Measurements from ENCODE around the gene HES7. TPM values are rescaled to one million over a fixed set of nuclear protein-coding genes. Genes with fewer than 3 reads are reported as not detected.

The HES7 gene
- total and polyA plus RNA-seq, 9 of the 15 experiments (the other 6 are each of a cell fraction or from before 2014, with no cell fraction given): 0.03 to 1.7 (median 0.14) TPM; not detected in 1

DNA sequence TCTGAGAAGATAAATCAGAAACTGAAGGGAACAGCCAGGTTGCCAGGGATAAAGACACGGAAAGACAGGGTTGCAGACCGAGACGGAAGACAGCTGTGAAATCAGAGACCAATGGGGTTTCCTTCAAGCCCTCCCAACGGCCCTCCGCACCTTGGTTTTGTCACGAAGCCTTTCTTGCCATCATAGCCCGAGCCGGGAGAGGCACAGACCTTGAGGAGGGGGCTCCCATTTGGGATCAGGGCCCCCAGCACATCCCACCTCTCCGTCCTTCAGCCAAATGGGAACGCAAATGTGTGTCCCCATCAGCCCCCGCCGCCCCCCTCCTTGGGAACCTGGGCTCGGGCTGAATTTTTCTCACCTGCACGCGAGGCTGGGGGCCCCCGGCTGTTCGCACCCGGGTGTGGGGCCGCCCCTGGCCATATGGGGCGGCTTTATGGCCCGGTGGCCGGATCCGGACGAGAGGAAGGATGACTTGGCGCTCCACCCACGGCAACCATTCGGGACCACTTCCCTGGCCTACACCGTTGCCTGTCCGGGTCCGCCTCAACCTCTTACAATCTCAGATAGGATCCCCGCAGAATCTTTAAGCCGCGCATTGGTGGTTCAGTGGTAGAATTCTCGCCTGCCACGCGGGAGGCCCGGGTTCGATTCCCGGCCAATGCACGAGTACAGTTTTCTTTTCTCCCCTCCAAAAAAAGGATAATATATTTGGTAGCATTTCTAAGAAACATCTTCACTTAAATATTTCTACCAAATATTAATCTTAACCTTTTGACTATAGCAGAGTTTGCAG lies 1.4 kb upstream of the HES7 start (continued):
- TF ChIP-seq, protein P1, sequence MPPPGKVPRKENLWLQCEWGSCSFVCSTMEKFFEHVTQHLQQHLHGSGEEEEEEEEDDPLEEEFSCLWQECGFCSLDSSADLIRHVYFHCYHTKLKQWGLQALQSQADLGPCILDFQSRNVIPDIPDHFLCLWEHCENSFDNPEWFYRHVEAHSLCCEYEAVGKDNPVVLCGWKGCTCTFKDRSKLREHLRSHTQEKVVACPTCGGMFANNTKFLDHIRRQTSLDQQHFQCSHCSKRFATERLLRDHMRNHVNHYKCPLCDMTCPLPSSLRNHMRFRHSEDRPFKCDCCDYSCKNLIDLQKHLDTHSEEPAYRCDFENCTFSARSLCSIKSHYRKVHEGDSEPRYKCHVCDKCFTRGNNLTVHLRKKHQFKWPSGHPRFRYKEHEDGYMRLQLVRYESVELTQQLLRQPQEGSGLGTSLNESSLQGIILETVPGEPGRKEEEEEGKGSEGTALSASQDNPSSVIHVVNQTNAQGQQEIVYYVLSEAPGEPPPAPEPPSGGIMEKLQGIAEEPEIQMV (tag; conservative IDR thresholded peaks at IDR 0.05; ENCODE audit: low read depth): peak; percentile 68; the same call in 1 of the 2 replicates
- TF ChIP-seq FOXP1 (CRISPR knock-in tag; IDR thresholded peaks at IDR 0.05) (no peak), ZC3H11A (IDR thresholded peaks at IDR 0.05; ENCODE audit: low read depth, low read length) (no peak), ATF1 (CRISPR knock-in tag; IDR thresholded peaks at IDR 0.05) (no peak), ATF1 (tag; IDR thresholded peaks at IDR 0.05) (0 out of 2 replicates have a peak, but pooled peaks have one; percentile 15), SP1 (CRISPR knock-in tag; IDR thresholded peaks at IDR 0.05) (no peak), NRF1 (conservative IDR thresholded peaks at IDR 0.05 in 1 of 2, IDR thresholded peaks at IDR 0.05 in 1 of 2) (no peak), HEY1 (CRISPR knock-in tag; IDR thresholded peaks at IDR 0.05; ENCODE audit: borderline replicate concordance) (no peak), GABPB1 (CRISPR knock-in tag; IDR thresholded peaks at IDR 0.05) (no peak), TBL1XR1 (IDR thresholded peaks at IDR 0.05; ENCODE audit: low read length in 2 of 2) (peak in 1 of 2 experiments; percentile 82; a peak in 2 of 4 replicates), GTF2E2 (tag; IDR thresholded peaks at IDR 0.05) (no peak), RBFOX2 (IDR thresholded peaks at IDR 0.05; ENCODE audit: low read depth, low read length) (peak; percentile 57), SIN3A (IDR thresholded peaks at IDR 0.05; ENCODE audit: borderline replicate concordance in 2 of 2, control insufficient read depth in 1 of 2, low read depth in 2 of 2, low read length in 2 of 2) (peak in 1 of 2 experiments; percentile 39; a peak in 1 of 4 replicates), POLR2B (IDR thresholded peaks at IDR 0.05; ENCODE audit: low read depth, partially characterized antibody) (no peak), BRD9 (IDR thresholded peaks at IDR 0.05; ENCODE audit: low read depth, partially characterized antibody) (peak; percentile 50)
- TF ChIP-seq, protein P2, sequence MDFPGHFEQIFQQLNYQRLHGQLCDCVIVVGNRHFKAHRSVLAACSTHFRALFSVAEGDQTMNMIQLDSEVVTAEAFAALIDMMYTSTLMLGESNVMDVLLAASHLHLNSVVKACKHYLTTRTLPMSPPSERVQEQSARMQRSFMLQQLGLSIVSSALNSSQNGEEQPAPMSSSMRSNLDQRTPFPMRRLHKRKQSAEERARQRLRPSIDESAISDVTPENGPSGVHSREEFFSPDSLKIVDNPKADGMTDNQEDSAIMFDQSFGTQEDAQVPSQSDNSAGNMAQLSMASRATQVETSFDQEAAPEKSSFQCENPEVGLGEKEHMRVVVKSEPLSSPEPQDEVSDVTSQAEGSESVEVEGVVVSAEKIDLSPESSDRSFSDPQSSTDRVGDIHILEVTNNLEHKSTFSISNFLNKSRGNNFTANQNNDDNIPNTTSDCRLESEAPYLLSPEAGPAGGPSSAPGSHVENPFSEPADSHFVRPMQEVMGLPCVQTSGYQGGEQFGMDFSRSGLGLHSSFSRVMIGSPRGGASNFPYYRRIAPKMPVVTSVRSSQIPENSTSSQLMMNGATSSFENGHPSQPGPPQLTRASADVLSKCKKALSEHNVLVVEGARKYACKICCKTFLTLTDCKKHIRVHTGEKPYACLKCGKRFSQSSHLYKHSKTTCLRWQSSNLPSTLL (IDR thresholded peaks at IDR 0.05): peak; percentile 63; the same call in 1 of the 2 replicates
- TF ChIP-seq, protein P3, sequence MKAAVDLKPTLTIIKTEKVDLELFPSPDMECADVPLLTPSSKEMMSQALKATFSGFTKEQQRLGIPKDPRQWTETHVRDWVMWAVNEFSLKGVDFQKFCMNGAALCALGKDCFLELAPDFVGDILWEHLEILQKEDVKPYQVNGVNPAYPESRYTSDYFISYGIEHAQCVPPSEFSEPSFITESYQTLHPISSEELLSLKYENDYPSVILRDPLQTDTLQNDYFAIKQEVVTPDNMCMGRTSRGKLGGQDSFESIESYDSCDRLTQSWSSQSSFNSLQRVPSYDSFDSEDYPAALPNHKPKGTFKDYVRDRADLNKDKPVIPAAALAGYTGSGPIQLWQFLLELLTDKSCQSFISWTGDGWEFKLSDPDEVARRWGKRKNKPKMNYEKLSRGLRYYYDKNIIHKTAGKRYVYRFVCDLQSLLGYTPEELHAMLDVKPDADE (conservative IDR thresholded peaks at IDR 0.05; ENCODE audit: control insufficient read depth, low read depth, low read length): 0 out of 2 replicates have a peak, but pooled peaks have one; percentile 57
- TF ChIP-seq, protein P4, sequence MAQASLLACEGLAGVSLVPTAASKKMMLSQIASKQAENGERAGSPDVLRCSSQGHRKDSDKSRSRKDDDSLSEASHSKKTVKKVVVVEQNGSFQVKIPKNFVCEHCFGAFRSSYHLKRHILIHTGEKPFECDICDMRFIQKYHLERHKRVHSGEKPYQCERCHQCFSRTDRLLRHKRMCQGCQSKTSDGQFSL (CRISPR knock-in tag; IDR thresholded peaks at IDR 0.05): no peak
- TF ChIP-seq, protein P4 (tag; IDR thresholded peaks at IDR 0.05): no peak
- TF ChIP-seq, protein P5, sequence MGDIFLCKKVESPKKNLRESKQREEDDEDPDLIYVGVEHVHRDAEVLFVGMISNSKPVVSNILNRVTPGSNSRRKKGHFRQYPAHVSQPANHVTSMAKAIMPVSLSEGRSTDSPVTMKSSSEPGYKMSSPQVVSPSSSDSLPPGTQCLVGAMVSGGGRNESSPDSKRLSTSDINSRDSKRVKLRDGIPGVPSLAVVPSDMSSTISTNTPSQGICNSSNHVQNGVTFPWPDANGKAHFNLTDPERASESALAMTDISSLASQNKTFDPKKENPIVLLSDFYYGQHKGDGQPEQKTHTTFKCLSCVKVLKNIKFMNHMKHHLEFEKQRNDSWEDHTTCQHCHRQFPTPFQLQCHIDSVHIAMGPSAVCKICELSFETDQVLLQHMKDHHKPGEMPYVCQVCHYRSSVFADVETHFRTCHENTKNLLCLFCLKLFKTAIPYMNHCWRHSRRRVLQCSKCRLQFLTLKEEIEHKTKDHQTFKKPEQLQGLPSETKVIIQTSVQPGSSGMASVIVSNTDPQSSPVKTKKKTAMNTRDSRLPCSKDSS (IDR thresholded peaks at IDR 0.05; ENCODE audit: low read depth, partially characterized antibody): no peak

Measured in K562 (cell line).